Mesenchymal stem cell (in vitro differentiated cells and primary cell): ENCODE data around the gene FBXW11.

ENCODE experiments used
- DNase-seq: peaks from one replicate; pipeline ENCODE4 v3.0.0-alpha.2; 2013
- H2AFZ ChIP-seq: one replicate; pipeline ENCODE4 v1.6.1; 2013; ENCODE audit warnings: low read depth, mild to moderate bottlenecking, control low read depth, inconsistent platforms, low read length, moderate library complexity
- H2AK5ac ChIP-seq: 2 replicates; pipeline ENCODE4 v1.6.1; 2013; ENCODE audit warnings: low read length, moderate library complexity, mild to moderate bottlenecking, inconsistent platforms; ENCODE audit not compliant: severe bottlenecking
- H2BK120ac ChIP-seq: one replicate; pipeline ENCODE4 v1.6.1; 2013; ENCODE audit warnings: low read depth, mild to moderate bottlenecking, inconsistent platforms, low read length, moderate library complexity
- H2BK12ac ChIP-seq, 2 experiments: one replicate each; pipeline ENCODE4 v1.6.1; 2013; ENCODE audit warnings: inconsistent platforms in 2 of 2, low read length in 2 of 2, mild to moderate bottlenecking in 2 of 2, moderate library complexity in 2 of 2, control low read depth in 1 of 2
- H2BK15ac ChIP-seq: one replicate; pipeline ENCODE4 v1.6.1; 2013; ENCODE audit warnings: mild to moderate bottlenecking, low read depth, inconsistent platforms; ENCODE audit not compliant: poor library complexity, severe bottlenecking
- H2BK5ac ChIP-seq: 2 replicates; pipeline ENCODE4 v1.6.1; 2013; ENCODE audit warnings: low read depth, mild to moderate bottlenecking, low read length, control low read depth, inconsistent platforms; ENCODE audit not compliant: poor library complexity, severe bottlenecking
- H3K14ac ChIP-seq, 2 experiments: one replicate each; pipeline ENCODE4 v1.6.1; 2013; ENCODE audit warnings: inconsistent platforms in 2 of 2, low read length in 2 of 2, control low read depth in 1 of 2, mild to moderate bottlenecking in 1 of 2, moderate library complexity in 1 of 2
- H3K18ac ChIP-seq, 2 experiments: one replicate each; pipeline ENCODE4 v1.6.1; 2013; ENCODE audit warnings: inconsistent platforms in 2 of 2, low read length in 2 of 2, control low read depth in 1 of 2, low read depth in 1 of 2, mild to moderate bottlenecking in 1 of 2
- H3K23ac ChIP-seq, 2 experiments: one replicate each; pipeline ENCODE4 v1.6.1; 2013; ENCODE audit warnings: inconsistent platforms in 2 of 2, low read length in 2 of 2, mild to moderate bottlenecking in 2 of 2, moderate library complexity in 2 of 2, control low read depth in 1 of 2
- H3K27ac ChIP-seq: 2 replicates; pipeline ENCODE4 v1.5.1; 2013; ENCODE audit warnings: mild to moderate bottlenecking, moderate library complexity, low read length, control low read depth, inconsistent platforms; ENCODE audit not compliant: poor library complexity, severe bottlenecking
- H3K27me3 ChIP-seq, 2 experiments: 2 replicates each; pipeline versions ENCODE4 v1.6.1 to v1.7.0; 2013; ENCODE audit warnings: low read length in 2 of 2, mild to moderate bottlenecking in 2 of 2, moderate library complexity in 2 of 2, control low read depth in 1 of 2, inconsistent platforms in 1 of 2; ENCODE audit not compliant: control insufficient read depth in 1 of 2, insufficient read depth in 1 of 2
- H3K36me3 ChIP-seq, 2 experiments: 2 replicates each; pipeline versions ENCODE4 v1.6.1 to v1.7.0; 2013; ENCODE audit warnings: low read length in 2 of 2, control low read depth in 1 of 2, inconsistent platforms in 1 of 2, low read depth in 1 of 2, mild to moderate bottlenecking in 1 of 2; ENCODE audit not compliant: insufficient read depth in 2 of 2, control insufficient read depth in 1 of 2
- H3K4ac ChIP-seq, 2 experiments: one replicate each; pipeline ENCODE4 v1.6.1; 2013; ENCODE audit warnings: inconsistent platforms in 2 of 2, low read length in 2 of 2, mild to moderate bottlenecking in 2 of 2, moderate library complexity in 2 of 2, control low read depth in 1 of 2, low read depth in 1 of 2
- H3K4me1 ChIP-seq: 2 replicates; pipeline ENCODE4 v1.6.1; 2013; ENCODE audit warnings: low read depth, low read length, control low read depth; ENCODE audit not compliant: control insufficient read depth, insufficient read depth
- H3K4me2 ChIP-seq: 2 replicates; pipeline ENCODE4 v1.6.1; 2013; ENCODE audit warnings: low read length, mild to moderate bottlenecking, inconsistent platforms; ENCODE audit not compliant: poor library complexity, severe bottlenecking
- H3K4me3 ChIP-seq, 2 experiments: 2 replicates each; pipeline versions ENCODE4 v1.5.1 to v1.7.0; 2013; ENCODE audit warnings: low read length in 2 of 2, mild to moderate bottlenecking in 2 of 2, control low read depth in 1 of 2, low read depth in 1 of 2; ENCODE audit not compliant: insufficient read depth in 1 of 2
- H3K79me1 ChIP-seq: replicated peaks from 2 replicates; pipeline ENCODE4 v1.6.1; 2013; ENCODE audit warnings: mild to moderate bottlenecking, control low read depth, low read length, inconsistent platforms; ENCODE audit not compliant: poor library complexity, severe bottlenecking
- H3K9ac ChIP-seq: 2 replicates; pipeline ENCODE4 v1.7.0; 2013; ENCODE audit warnings: mild to moderate bottlenecking, low read length, moderate library complexity
- H3K9me3 ChIP-seq: 2 replicates; pipeline ENCODE4 v1.7.0; 2013; ENCODE audit warnings: mild to moderate bottlenecking, low read length; ENCODE audit not compliant: control insufficient read depth
- H4K8ac ChIP-seq: one replicate; pipeline ENCODE4 v1.6.1; 2013; ENCODE audit warnings: inconsistent platforms, mild to moderate bottlenecking, low read length, moderate library complexity
- H4K91ac ChIP-seq: one replicate; pipeline ENCODE4 v1.6.1; 2013; ENCODE audit warnings: mild to moderate bottlenecking, low read length, inconsistent platforms
- WGBS: methylation state at CpG from one replicate; pipeline ENCODE4 v1.1.7; 2013; ENCODE audit warnings: mixed read lengths; 5-methylcytosine and 5-hydroxymethylcytosine counted together

FBXW11 gene

GRCh38 chr5:171906066-171906570, 100.3 kb downstream of the FBXW11 start:
- Histone ChIP-seq H2BK120ac (no peak overlapping the region), H2AFZ (no peak overlapping the region), H3K9ac (no peak overlapping the region), H4K91ac (no peak overlapping the region), H3K79me1 (peaks cover 37% of the 10 kb centered on the region), H3K4ac (no peak overlapping the region), H2BK5ac (no peak overlapping the region), H3K27ac (no peak overlapping the region), H3K14ac (no peak overlapping the region), H3K9me3 (no peaks in the 10 kb centered on the region), H3K27me3 (no peaks in the 10 kb centered on the region), H3K4me3 (no peak overlapping the region), H4K8ac (no peak overlapping the region), H2BK15ac (no peak overlapping the region), H3K36me3 (peaks cover 0 to 23% of the 10 kb centered on the region in 2 experiments), H3K4me1 (no peaks in the 10 kb centered on the region), H3K23ac (no peak overlapping the region), H2AK5ac (no peak overlapping the region), H2BK12ac (no peak overlapping the region), H3K4me2 (no peak overlapping the region), H3K18ac (no peak overlapping the region)
- WGBS = 69% methylated on average over 4 of the region's 4 CpGs
- DNase-seq = no peak

GRCh38 chr5:171904886-171905285, 101.6 kb downstream of the FBXW11 start:
- Histone ChIP-seq H3K4me3 (no peak overlapping the region), H3K4me1 (no peaks in the 10 kb centered on the region), H2BK15ac (no peak overlapping the region), H2AFZ (no peak overlapping the region), H3K4me2 (no peak overlapping the region), H4K91ac (no peak overlapping the region), H2AK5ac (no peak overlapping the region), H2BK120ac (no peak overlapping the region), H4K8ac (no peak overlapping the region), H2BK5ac (no peak overlapping the region), H2BK12ac (no peak overlapping the region), H3K14ac (no peak overlapping the region), H3K9me3 (no peaks in the 10 kb centered on the region), H3K27me3 (no peaks in the 10 kb centered on the region), H3K79me1 (peaks cover 38% of the 10 kb centered on the region), H3K27ac (no peak overlapping the region), H3K23ac (no peak overlapping the region), H3K36me3 (peaks cover 0 to 19% of the 10 kb centered on the region in 2 experiments), H3K4ac (no peak overlapping the region), H3K18ac (no peak overlapping the region), H3K9ac (no peak overlapping the region)
- no peak for DNase-seq

GRCh38 chr5:171901764-171902163, 104.7 kb downstream of the FBXW11 start:
- peaks cover 0 to 6% of the 10 kb centered on the region in 2 experiments for H3K36me3 ChIP-seq
- H2BK15ac ChIP-seq = no peak overlapping the region
- no peaks in the 10 kb centered on the region for H3K27me3 ChIP-seq
- no peak overlapping the region for H2AFZ ChIP-seq
- H3K9me3 ChIP-seq = no peaks in the 10 kb centered on the region
- no peak overlapping the region for H4K91ac ChIP-seq
- H3K23ac ChIP-seq = no peak overlapping the region
- no peak overlapping the region for H2BK120ac ChIP-seq
- WGBS = 89% methylated on average over 6 of the region's 7 CpGs
- H2BK5ac ChIP-seq = no peak overlapping the region
- peaks cover 39% of the 10 kb centered on the region for H3K79me1 ChIP-seq
- no peak overlapping the region for H3K14ac ChIP-seq
- H3K9ac ChIP-seq = no peak overlapping the region
- H3K4me2 ChIP-seq = no peak overlapping the region
- no peak overlapping the region for H3K18ac ChIP-seq
- no peak overlapping the region for H2AK5ac ChIP-seq
- H4K8ac ChIP-seq = no peak overlapping the region
- H3K27ac ChIP-seq = no peak overlapping the region
- DNase-seq = no peak
- no peaks in the 10 kb centered on the region for H3K4me1 ChIP-seq
- no peak overlapping the region for H3K4ac ChIP-seq
- H2BK12ac ChIP-seq = no peak overlapping the region
- no peak overlapping the region for H3K4me3 ChIP-seq

- Histone ChIP-seq H2BK12ac (no peak overlapping the region), H3K27ac (no peak overlapping the region), H3K27me3 (no peaks in the 10 kb centered on the region), H3K79me1 (peaks cover 31% of the 10 kb centered on the region), H3K9ac (no peak overlapping the region), H3K9me3 (no peaks in the 10 kb centered on the region), H2BK5ac (no peak overlapping the region), H3K4me2 (no peak overlapping the region), H2AK5ac (no peak overlapping the region), H3K4me3 (no peak overlapping the region), H3K14ac (no peak overlapping the region), H4K8ac (no peak overlapping the region), H3K4me1 (no peaks in the 10 kb centered on the region), H2AFZ (no peak overlapping the region), H2BK120ac (no peak overlapping the region), H2BK15ac (no peak overlapping the region), H4K91ac (no peak overlapping the region), H3K4ac (no peak overlapping the region), H3K23ac (no peak overlapping the region), H3K18ac (no peak overlapping the region), H3K36me3 (peaks cover 0 to 26% of the 10 kb centered on the region in 2 experiments)
- WGBS = 91% methylated on average over 2 of the region's 5 CpGs
- no peak for DNase-seq
Observed at GRCh38 chr5:171899792-171900191, 106.6 kb downstream of the FBXW11 start.
